HG03139 (cell line): ENCODE measurements around the gene POU3F3.

Source experiments
- ATAC-seq: cut with Tn5 transposase; IDR thresholded peaks from one replicate; pipeline ENCODE4 v1.9.1; 2021; ENCODE audit not compliant: unreplicated experiment

Gene POU3F3

GRCh38 chr2:104901037-104901881 lies 47.3 kb downstream of the POU3F3 start:
- ATAC-seq = no peak

GRCh38 chr2:104902317-104902716 lies 48.4 kb downstream of the POU3F3 start:
- ATAC-seq = no peak
